ENCODE results near the gene TMX3.

The TMX3 gene

DNA sequence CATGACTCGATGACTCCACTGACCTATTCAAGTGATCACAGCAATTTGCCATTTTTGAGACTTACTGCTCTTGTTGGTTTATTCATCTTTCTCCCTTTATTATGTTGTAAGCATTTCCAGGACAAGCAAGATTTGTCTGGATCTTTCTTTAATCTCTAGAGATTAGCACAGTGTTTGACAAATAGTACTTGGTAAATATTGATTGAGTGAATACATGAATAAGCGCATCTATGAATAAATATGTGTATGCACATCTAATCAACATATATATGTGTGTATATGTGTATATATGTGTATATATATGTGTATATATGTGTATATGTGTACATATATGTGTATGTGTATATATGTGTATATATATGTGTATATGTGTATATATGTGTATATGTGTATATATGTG lies 7.3 kb downstream of the TMX3 start:
- no peak for DNase-seq (ENCODE audit: low read depth in 2 of 2)

DNA sequence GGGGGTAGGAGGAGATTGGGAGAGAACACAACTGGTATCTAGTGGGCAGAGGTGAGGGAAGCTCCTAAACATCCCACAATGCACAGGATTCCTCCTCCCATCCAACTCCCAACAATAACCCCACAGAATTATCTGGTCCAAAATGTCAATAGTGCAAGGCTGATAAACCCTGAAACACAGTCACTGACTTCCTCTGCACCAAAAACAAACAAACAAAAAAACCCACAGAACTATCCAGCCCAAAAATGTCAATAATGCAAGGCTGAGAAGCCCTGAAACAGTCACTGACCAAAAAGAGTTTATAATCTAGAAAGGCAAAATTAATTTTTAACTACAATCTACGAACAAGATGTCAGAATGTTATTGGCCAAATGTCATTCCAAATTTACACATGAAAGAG lies 9.8 kb downstream of the TMX3 start:
- DNase-seq (ENCODE audit: low read depth in 2 of 2): no peak

GRCh38 chr18:68703326-68703725 lies 11.6 kb downstream of the TMX3 start:
- no peak for DNase-seq (ENCODE audit: low read depth in 2 of 2)

DNA sequence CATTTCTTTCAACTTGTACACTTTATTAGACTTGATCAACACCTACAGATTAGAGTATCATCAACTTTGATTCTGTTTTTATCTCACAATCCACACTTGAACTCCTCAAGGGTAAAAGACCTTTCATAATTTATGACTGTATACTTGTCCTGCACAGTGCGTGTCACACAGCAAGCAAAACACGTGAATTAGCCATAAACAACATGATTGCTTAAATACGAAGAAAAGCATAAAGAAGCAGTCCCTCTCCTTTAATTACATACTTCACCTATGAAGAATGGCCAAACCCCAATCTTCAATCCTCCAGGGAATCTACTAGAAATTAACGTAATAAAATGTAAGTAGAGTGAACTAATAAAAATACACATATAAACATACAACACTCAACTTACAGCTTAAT lies 13.6 kb downstream of the TMX3 start:
- no peak for DNase-seq (ENCODE audit: low read depth in 2 of 2)

DNA sequence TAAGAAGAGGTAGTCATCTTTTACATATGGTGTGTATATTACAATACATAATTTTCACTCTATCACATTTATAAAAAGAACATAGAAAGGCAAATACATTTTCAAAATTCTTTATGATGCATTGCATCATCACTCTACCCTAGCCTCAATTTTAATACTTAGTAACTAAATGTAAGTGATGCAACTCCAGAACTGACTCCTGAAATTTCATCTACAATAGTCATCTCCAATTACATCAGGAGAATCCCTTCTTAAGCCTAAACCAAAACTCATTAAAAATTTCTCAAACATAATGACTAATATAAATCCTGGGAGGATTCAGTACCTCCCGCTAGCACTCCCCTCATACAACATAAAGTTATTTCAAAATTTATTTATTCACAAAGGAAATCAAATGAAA lies 15.9 kb downstream of the TMX3 start:
- no peak for DNase-seq (ENCODE audit: low read depth in 2 of 2)

DNA sequence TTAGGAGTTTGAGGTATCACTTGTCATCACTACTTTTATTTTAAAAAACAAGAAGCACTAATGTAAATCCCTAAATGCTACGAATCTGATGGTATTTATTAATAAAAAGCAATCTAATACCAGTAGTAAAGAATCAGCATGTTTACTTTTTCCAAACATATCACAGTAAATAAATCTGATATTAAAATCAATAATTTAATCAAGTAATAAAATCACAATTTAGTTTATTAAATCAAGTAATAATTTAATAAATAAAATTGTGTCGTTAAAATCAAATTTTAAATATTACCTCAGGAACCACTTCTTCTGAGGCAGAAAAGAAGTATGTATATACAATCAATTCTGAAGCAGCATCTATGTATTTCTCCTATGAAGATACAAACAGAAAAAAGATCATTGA lies 18.0 kb downstream of the TMX3 start:
- DNase-seq (ENCODE audit: low read depth in 2 of 2): no peak

DNA sequence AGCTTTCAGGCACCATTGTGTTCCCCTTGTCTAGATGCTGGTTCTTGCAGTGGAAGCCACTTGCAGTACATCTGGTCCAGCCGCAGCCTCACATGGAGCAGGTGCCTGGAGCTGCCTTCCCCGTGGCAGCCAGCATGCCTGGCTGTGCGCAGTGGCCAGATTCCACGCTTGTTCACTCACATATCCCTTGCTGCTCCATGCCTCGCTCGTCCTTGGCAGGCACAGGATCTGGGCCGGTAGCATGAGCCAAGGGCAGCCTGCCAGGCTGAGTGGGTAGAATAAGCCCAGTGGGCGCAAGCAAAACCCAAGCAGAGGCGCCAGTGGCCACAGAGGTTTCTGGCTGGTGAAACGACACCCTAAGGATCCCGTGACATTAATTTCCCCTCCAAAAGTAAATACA lies 20.6 kb downstream of the TMX3 start:
- no peak for DNase-seq (ENCODE audit: low read depth in 2 of 2)

DNA sequence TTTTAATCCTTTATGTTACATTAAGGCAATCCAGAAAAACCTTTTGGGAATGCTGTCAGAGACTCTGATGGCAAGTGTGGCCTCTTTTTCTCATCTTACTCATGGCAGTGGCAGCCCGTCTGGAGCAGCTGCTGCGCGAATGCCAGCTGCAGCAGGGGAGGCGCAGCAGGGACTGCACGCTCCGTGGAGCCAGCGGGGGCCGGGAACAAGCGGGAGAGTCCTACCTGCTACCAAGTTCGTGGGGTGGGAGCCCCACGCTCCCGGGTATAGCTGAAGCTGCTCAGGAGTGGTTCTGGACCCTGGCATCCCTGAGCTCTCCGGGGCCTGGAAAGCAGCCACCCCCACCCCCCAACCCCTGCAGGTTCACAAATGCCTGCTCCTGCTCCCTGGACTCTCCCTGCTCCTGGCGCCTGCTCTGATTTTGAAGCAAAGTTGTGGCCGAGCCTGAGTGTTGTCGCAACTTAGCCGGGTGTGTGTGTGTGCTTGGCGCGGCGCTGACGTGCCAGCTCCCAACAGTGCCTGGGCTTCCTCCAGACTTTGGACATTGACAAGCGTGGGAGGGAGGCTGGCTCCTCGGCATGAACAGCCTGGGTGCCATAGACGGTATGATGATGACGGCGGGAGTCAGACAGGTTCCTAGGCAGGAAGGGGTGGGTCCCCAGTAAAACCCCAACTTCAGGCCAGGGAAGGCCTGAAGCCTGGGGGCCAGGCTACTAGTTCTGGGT lies 21.7 kb downstream of the TMX3 start:
- no peak for DNase-seq (ENCODE audit: low read depth in 2 of 2)

DNA sequence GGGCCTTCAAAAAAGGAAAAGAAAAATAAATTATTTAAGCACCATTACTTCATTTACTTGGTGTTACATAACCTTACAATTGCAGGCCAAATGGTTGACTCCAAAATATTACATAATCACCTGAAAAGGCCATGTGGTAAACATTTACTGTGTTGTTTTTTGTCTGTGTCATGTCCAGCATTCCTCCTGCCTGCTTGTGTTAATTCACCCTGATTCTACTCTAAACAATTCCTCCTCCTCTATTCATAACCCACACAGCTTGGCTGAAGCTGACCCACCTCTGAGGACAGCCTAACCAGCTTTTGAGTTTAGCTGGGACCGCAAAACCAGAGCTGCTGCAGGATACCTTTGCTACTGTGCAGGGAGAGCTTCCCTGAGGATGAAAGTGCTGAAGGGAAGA lies 35.4 kb downstream of the TMX3 start:
- no peak for DNase-seq (ENCODE audit: low read depth in 2 of 2)

GRCh38 chr18:68676913-68677312 lies 38.0 kb downstream of the TMX3 start:
- DNase-seq (ENCODE audit: low read depth in 2 of 2): no peak

DNA sequence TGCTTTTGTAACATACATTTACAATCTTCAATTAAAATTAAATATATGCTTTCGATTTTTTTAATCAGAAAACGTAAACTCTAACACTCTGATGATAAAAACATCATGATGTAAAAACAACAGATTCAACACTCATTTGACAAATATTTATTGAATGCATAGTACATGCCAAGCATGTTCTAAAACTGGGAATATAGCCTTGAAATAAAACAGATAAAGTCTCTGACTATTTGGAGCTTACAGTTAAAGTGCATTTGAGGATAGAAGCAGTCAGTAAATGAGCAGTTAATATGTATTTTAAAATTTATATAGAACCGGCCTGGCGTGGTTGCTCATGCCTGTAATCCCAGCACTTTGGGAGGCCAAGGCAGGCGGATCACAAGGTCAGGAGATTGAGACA lies 47.8 kb downstream of the TMX3 start:
- DNase-seq (ENCODE audit: low read depth in 2 of 2): no peak

DNA sequence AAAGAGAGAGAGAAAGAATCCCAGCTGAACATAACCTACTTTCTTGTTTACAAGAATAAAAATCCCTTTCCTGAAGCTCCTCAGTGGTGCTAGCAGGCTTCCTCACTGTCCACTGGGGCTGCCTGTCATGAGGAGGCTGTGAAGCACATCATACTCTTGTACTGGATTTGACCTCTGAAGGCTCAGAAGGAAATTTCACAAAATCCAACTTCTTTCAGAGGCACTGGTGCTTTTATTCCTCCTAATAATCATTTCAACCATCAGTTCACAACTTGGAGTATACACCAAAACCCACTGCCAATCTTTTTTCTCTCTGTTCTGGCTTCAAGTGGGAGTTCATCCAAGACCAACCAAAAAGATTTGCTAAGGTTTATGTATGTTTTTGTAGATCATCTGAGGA lies 48.5 kb downstream of the TMX3 start:
- DNase-seq (ENCODE audit: low read depth in 2 of 2): no peak

GRCh38 chr18:68665628-68666027 lies 49.3 kb downstream of the TMX3 start:
- DNase-seq (ENCODE audit: low read depth in 2 of 2): no peak

GRCh38 chr18:68662754-68663153 lies 52.2 kb downstream of the TMX3 start:
- no peak for DNase-seq (ENCODE audit: low read depth in 2 of 2)

- DNase-seq (ENCODE audit: low read depth in 2 of 2): no peak
Measured at GRCh38 chr18:68660354-68661183, 54.3 kb downstream of the TMX3 start.

DNA sequence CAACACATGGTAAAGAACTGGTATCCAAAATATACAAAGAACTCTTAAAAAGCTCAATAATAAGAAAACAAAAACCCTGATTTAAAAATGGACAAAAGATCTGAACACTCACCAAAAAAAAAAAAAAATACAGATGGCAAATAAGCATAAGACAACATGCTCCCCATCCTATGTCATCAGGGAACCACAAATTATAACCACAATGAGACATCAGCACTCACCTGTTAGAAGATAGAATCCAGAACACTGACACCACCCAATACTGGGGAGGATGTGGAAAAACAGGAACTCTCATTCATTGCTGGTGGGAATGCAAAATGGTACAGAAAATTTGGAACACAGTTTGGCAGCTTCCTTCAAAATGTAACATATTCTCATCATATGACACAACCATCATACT lies 66.7 kb downstream of the TMX3 start:
- no peak for DNase-seq (ENCODE audit: low read depth in 2 of 2)

- DNase-seq (ENCODE audit: low read depth in 2 of 2): no peak
Measured at GRCh38 chr18:68642003-68642402, 72.9 kb downstream of the TMX3 start.

GRCh38 chr18:68640861-68641260 lies 74.0 kb downstream of the TMX3 start:
- DNase-seq (ENCODE audit: low read depth in 2 of 2): no peak

DNA sequence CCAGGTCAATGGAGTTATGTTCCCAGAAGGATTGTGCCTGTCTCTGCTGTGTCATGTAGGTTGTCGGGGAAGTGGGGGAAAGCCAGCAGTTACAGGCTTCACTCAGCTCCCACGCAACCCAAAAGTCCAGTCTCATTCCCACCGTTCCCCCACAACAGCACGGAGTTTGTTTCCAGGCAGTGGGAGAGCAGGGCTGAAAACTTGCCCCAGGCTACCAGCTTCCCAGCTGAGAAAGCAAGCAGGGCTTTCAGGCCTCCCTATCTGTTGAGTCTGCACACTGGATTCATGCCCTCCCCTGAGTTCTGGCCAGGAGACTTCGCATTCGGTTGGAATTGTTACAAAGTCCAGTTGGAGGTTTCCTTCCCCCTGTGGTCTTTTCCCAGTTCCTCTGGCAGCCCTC lies 76.3 kb downstream of the TMX3 start:
- no peak for DNase-seq (ENCODE audit: low read depth in 2 of 2)

GRCh38 chr18:68627812-68628211 lies 87.1 kb downstream of the TMX3 start:
- no peak for DNase-seq (ENCODE audit: low read depth in 2 of 2)
